CD4-positive, alpha-beta memory T cell (primary cell): ENCODE data around the gene MACC1. TPM values are rescaled to one million over a fixed set of nuclear protein-coding genes. Genes with fewer than 3 reads are reported as not detected.
"Not testable (repeated sequence)": the region's sequence is repeated elsewhere in the genome, so short reads cannot be mapped to it uniquely, and the experiment has no call there.

Experiments
- CTCF ChIA-PET: fragments of 350-600 bp; sonication (Branson Sonifier 250); formaldehyde crosslinking; loops from one replicate; lab custom pipeline; 2021; ENCODE audit warnings: inconsistent platforms; ENCODE audit not compliant: partially characterized antibody; lab: Charles Lee
- POLR2A ChIA-PET: fragments of 350-600 bp; sonication (Branson Sonifier 250); formaldehyde crosslinking; loops from one replicate; lab custom pipeline; 2021; ENCODE audit not compliant: partially characterized antibody; lab: Charles Lee
- DNase-seq, 5 donors: peaks; one replicate each; pipeline versions ENCODE4 v3.0.0 to v3.0.0-alpha.2; 2020 to 2022; ENCODE audit warnings: mixed read lengths in 1 of 5
- H3K27ac ChIP-seq: one replicate; pipeline ENCODE4 v1.7.0; 2013; ENCODE audit warnings: low read depth, low read length
- H3K27me3 ChIP-seq: 2 replicates; pipeline ENCODE4 v1.7.0; 2013; ENCODE audit warnings: mild to moderate bottlenecking, low read length, moderate library complexity; ENCODE audit not compliant: insufficient read depth
- H3K36me3 ChIP-seq: 2 replicates; pipeline ENCODE4 v1.7.0; 2013; ENCODE audit warnings: mild to moderate bottlenecking, low read length, moderate library complexity; ENCODE audit not compliant: insufficient read depth
- H3K4me1 ChIP-seq: 2 replicates; pipeline ENCODE4 v1.7.0; 2013; ENCODE audit warnings: mild to moderate bottlenecking, low read length, moderate library complexity; ENCODE audit not compliant: insufficient read depth
- H3K4me3 ChIP-seq, 2 donors: one replicate each; pipeline ENCODE4 v1.7.0; 2013; ENCODE audit warnings: low read length in 2 of 2, mild to moderate bottlenecking in 1 of 2
- H3K9me3 ChIP-seq, 2 donors: one replicate each; pipeline ENCODE4 v1.7.0; 2013; ENCODE audit warnings: low read length in 2 of 2, control low read depth in 1 of 2; ENCODE audit not compliant: control insufficient read depth in 1 of 2
- H3K27ac Mint-ChIP-seq, 7 donors: one replicate each; pipeline ENCODE4 v1.8.0; 2020 to 2021; ENCODE audit warnings: mixed read lengths in 7 of 7, mild to moderate bottlenecking in 6 of 7, inconsistent platforms in 3 of 7, moderate library complexity in 3 of 7
- H3K27me3 Mint-ChIP-seq, 2 donors: one replicate each; pipeline ENCODE4 v1.8.0; 2020 to 2021; ENCODE audit warnings: mixed read lengths in 2 of 2
- H3K36me3 Mint-ChIP-seq, 2 donors: one replicate each; pipeline ENCODE4 v1.8.0; 2020 to 2021; ENCODE audit warnings: mixed read lengths in 2 of 2, inconsistent platforms in 1 of 2, mild to moderate bottlenecking in 1 of 2
- H3K4me1 Mint-ChIP-seq, 4 donors: one replicate each; pipeline ENCODE4 v1.8.0; 2020 to 2021; ENCODE audit warnings: mixed read lengths in 4 of 4, mild to moderate bottlenecking in 1 of 4
- H3K4me3 Mint-ChIP-seq, 8 donors: one replicate each; pipeline ENCODE4 v1.8.0; 2020 to 2021; ENCODE audit warnings: mixed read lengths in 8 of 8, mild to moderate bottlenecking in 7 of 8, moderate library complexity in 6 of 8, inconsistent platforms in 3 of 8
- H3K9me3 Mint-ChIP-seq, 8 donors: one replicate each; pipeline ENCODE4 v1.8.0; 2020 to 2021; ENCODE audit warnings: mixed read lengths in 8 of 8, mild to moderate bottlenecking in 5 of 8, inconsistent platforms in 3 of 8, moderate library complexity in 1 of 8
- intact Hi-C: fragments of 100-400 bp; cut with micrococcal nuclease; formaldehyde crosslinking; loops from one replicate; pipeline ENCODE4 v1.15.1; 2023
- polyA plus RNA-seq, 2 donors: library from polyadenylated mRNA; unstranded; fragments of 300-500 nt; fragmentation: Illumina TruSeq; gene quantifications; one replicate each; pipeline ENCODE4 v1.2.3, GENCODE V29; 2021
- total RNA-seq, 2 experiments: library from RNA; stranded (reverse); gene quantifications; one replicate each; pipeline ENCODE4 v1.2.3, GENCODE V29; 2021

The MACC1 gene
- total and polyA plus RNA-seq, 4 experiments from 2014 or later, result 0.05 to 0.09 TPM; not detected in 2

GRCh38 chr7:20129920-20130319 lies 87.3 kb downstream of the MACC1 start:
- Mint-ChIP-seq H3K27me3 (no peaks in the 10 kb centered on the region), H3K27ac (no peak overlapping the region), H3K4me1 (no peaks in the 10 kb centered on the region), H3K9me3 (peaks cover 0 to 4% (median 0%) of the 10 kb centered on the region in 8 donors), H3K36me3 (no peaks in the 10 kb centered on the region), H3K4me3 (no peak overlapping the region)
- Histone ChIP-seq H3K4me3 (no peak overlapping the region), H3K9me3 (no peaks in the 10 kb centered on the region), H3K27ac (no peak overlapping the region), H3K27me3 (no peaks in the 10 kb centered on the region), H3K36me3 (no peaks in the 10 kb centered on the region), H3K4me1 (no peaks in the 10 kb centered on the region)
- DNase-seq, result no peak
- ChIA-PET CTCF (no interaction called here), POLR2A (no interaction called here)
- intact Hi-C loops, result no loop called here

GRCh38 chr7:20128001-20128400 lies 89.2 kb downstream of the MACC1 start:
- POLR2A ChIA-PET, result no interaction called here
- H3K36me3 Mint-ChIP-seq, result no peaks in the 10 kb centered on the region
- intact Hi-C loops, result no loop called here
- no peaks in the 10 kb centered on the region for H3K27me3 Mint-ChIP-seq
- DNase-seq, result no peak
- H3K9me3 Mint-ChIP-seq, result peaks cover 0 to 4% (median 0%) of the 10 kb centered on the region in 8 donors
- CTCF ChIA-PET, result no interaction called here
- Histone ChIP-seq H3K27me3 (no peaks in the 10 kb centered on the region), H3K36me3 (no peaks in the 10 kb centered on the region), H3K27ac (no peak overlapping the region), H3K9me3 (no peaks in the 10 kb centered on the region), H3K4me1 (no peaks in the 10 kb centered on the region), H3K4me3 (no peak overlapping the region)
- no peak overlapping the region for H3K27ac Mint-ChIP-seq
- no peaks in the 10 kb centered on the region for H3K4me1 Mint-ChIP-seq
- no peak overlapping the region for H3K4me3 Mint-ChIP-seq

GRCh38 chr7:20126060-20126459 lies 91.1 kb downstream of the MACC1 start:
- H3K27ac Mint-ChIP-seq, H3K36me3 Mint-ChIP-seq, H3K4me3 Mint-ChIP-seq: not testable (repeated sequence)

GRCh38 chr7:20124087-20124486 lies 93.1 kb downstream of the MACC1 start:
- H3K36me3 Mint-ChIP-seq, H3K4me3 ChIP-seq, H3K27me3 ChIP-seq, H3K27me3 Mint-ChIP-seq, H3K9me3 Mint-ChIP-seq, H3K9me3 ChIP-seq, H3K4me1 ChIP-seq, DNase-seq, H3K27ac ChIP-seq, POLR2A ChIA-PET, H3K36me3 ChIP-seq, H3K4me1 Mint-ChIP-seq, H3K4me3 Mint-ChIP-seq, intact Hi-C loops, CTCF ChIA-PET, H3K27ac Mint-ChIP-seq: not testable (repeated sequence)

More at GRCh38 chr7:20126060-20126459, 91.1 kb downstream of the MACC1 start:
- H3K36me3 ChIP-seq, H3K9me3 ChIP-seq, POLR2A ChIA-PET, H3K9me3 Mint-ChIP-seq, H3K4me1 ChIP-seq, CTCF ChIA-PET, intact Hi-C loops, H3K27ac ChIP-seq, H3K27me3 ChIP-seq, H3K4me3 ChIP-seq, DNase-seq, H3K4me1 Mint-ChIP-seq, H3K27me3 Mint-ChIP-seq: not testable (repeated sequence)

GRCh38 chr7:20122653-20123316 lies 94.4 kb downstream of the MACC1 start:
- H3K27ac ChIP-seq, H3K9me3 ChIP-seq, POLR2A ChIA-PET, H3K4me3 Mint-ChIP-seq, intact Hi-C loops, H3K9me3 Mint-ChIP-seq, H3K27me3 ChIP-seq, H3K4me3 ChIP-seq, H3K27ac Mint-ChIP-seq, CTCF ChIA-PET, H3K36me3 ChIP-seq, H3K27me3 Mint-ChIP-seq, DNase-seq, H3K4me1 ChIP-seq, H3K4me1 Mint-ChIP-seq, H3K36me3 Mint-ChIP-seq: not testable (repeated sequence)

GRCh38 chr7:20122073-20122472 lies 95.1 kb downstream of the MACC1 start:
- Histone ChIP-seq H3K27me3 (no peaks in the 10 kb centered on the region), H3K4me1 (no peaks in the 10 kb centered on the region), H3K36me3 (no peaks in the 10 kb centered on the region), H3K9me3 (no peaks in the 10 kb centered on the region), H3K4me3 (no peak overlapping the region), H3K27ac (no peak overlapping the region)
- CTCF ChIA-PET, result no interaction called here
- POLR2A ChIA-PET, result no interaction called here
- H3K27me3 Mint-ChIP-seq, result no peaks in the 10 kb centered on the region
- H3K36me3 Mint-ChIP-seq, result no peaks in the 10 kb centered on the region
- no peak for DNase-seq
- H3K27ac Mint-ChIP-seq, result no peak overlapping the region
- peaks cover 0 to 3% (median 0%) of the 10 kb centered on the region in 4 donors for H3K4me1 Mint-ChIP-seq
- peaks cover 0 to 8% (median 0%) of the 10 kb centered on the region in 8 donors for H3K9me3 Mint-ChIP-seq
- H3K4me3 Mint-ChIP-seq, result no peak overlapping the region
- intact Hi-C loops, result no loop called here

GRCh38 chr7:20121404-20121803 lies 95.8 kb downstream of the MACC1 start:
- H3K36me3 ChIP-seq, result no peaks in the 10 kb centered on the region
- H3K27ac Mint-ChIP-seq, result no peak overlapping the region
- intact Hi-C loops, result no loop called here

More at GRCh38 chr7:20121404-20121803, 95.8 kb downstream of the MACC1 start:
- CTCF ChIA-PET, result no interaction called here
- Histone ChIP-seq H3K27ac (no peak overlapping the region), H3K4me3 (no peak overlapping the region), H3K4me1 (no peaks in the 10 kb centered on the region), H3K27me3 (no peaks in the 10 kb centered on the region), H3K9me3 (no peaks in the 10 kb centered on the region)
- Mint-ChIP-seq H3K36me3 (no peaks in the 10 kb centered on the region), H3K9me3 (peaks cover 0 to 5% (median 0%) of the 10 kb centered on the region in 8 donors), H3K4me1 (peaks cover 0 to 3% (median 0%) of the 10 kb centered on the region in 4 donors), H3K4me3 (no peak overlapping the region), H3K27me3 (no peaks in the 10 kb centered on the region)
- POLR2A ChIA-PET, result no interaction called here
- peak in 1 of 5 donors; percentile 22 for DNase-seq
